ENCODE measurements around the gene PRIM2. TPM values are rescaled to one million over a fixed set of nuclear protein-coding genes. Genes with fewer than 3 reads are reported as not detected.
"Not testable (repeated sequence)": the region's sequence is repeated elsewhere in the genome, so short reads cannot be mapped to it uniquely, and the experiment has no call there.

The PRIM2 gene
- polyA plus RNA-seq, 5 donors = 13.5 to 20.6 (median 17.9) TPM

GRCh38 chr6:57445379-57445778, 127.9 kb downstream of the PRIM2 start:
- not testable (repeated sequence) for DNase-seq

GRCh38 chr6:57445790-57446468, 128.5 kb downstream of the PRIM2 start:
- DNase-seq = not testable (repeated sequence)

- DNase-seq = not testable (repeated sequence)
Observed at GRCh38 chr6:57449496-57450066, 132.2 kb downstream of the PRIM2 start.

GRCh38 chr6:57459781-57460180, 142.4 kb downstream of the PRIM2 start:
- not testable (repeated sequence) for DNase-seq

GRCh38 chr6:57461022-57461421, 143.6 kb downstream of the PRIM2 start:
- DNase-seq = not testable (repeated sequence)

GRCh38 chr6:57463809-57464208, 146.4 kb downstream of the PRIM2 start:
- DNase-seq = not testable (repeated sequence)

GRCh38 chr6:57465968-57466367, 148.5 kb downstream of the PRIM2 start:
- not testable (repeated sequence) for DNase-seq

GRCh38 chr6:57469072-57469471, 151.6 kb downstream of the PRIM2 start:
- no peak for DNase-seq

- DNase-seq = not testable (repeated sequence)
Observed at GRCh38 chr6:57470148-57470547, 152.7 kb downstream of the PRIM2 start.

- DNase-seq = not testable (repeated sequence)
Observed at GRCh38 chr6:57471314-57471864, 154.0 kb downstream of the PRIM2 start.

- DNase-seq = peak; percentile 35 to 38
Observed at GRCh38 chr6:57472861-57473362, 155.5 kb downstream of the PRIM2 start.

- not testable (repeated sequence) for DNase-seq
Observed at GRCh38 chr6:57474862-57475475, 157.5 kb downstream of the PRIM2 start.

- DNase-seq = not testable (repeated sequence)
Observed at GRCh38 chr6:57475656-57476055, 158.2 kb downstream of the PRIM2 start.

GRCh38 chr6:57480194-57480593, 162.8 kb downstream of the PRIM2 start:
- not testable (repeated sequence) for DNase-seq

- not testable (repeated sequence) for DNase-seq
Observed at GRCh38 chr6:57481121-57481520, 163.7 kb downstream of the PRIM2 start.

- not testable (repeated sequence) for DNase-seq
Observed at GRCh38 chr6:57482471-57482870, 165.0 kb downstream of the PRIM2 start.

GRCh38 chr6:57486494-57487081, 169.2 kb downstream of the PRIM2 start:
- not testable (repeated sequence) for DNase-seq

- DNase-seq = not testable (repeated sequence)
Observed at GRCh38 chr6:57488551-57488950, 171.1 kb downstream of the PRIM2 start.

- not testable (repeated sequence) for DNase-seq
Observed at GRCh38 chr6:57489887-57490286, 172.5 kb downstream of the PRIM2 start.

- DNase-seq = not testable (repeated sequence)
Observed at GRCh38 chr6:57491795-57492194, 174.4 kb downstream of the PRIM2 start.

GRCh38 chr6:57496251-57496650, 178.8 kb downstream of the PRIM2 start:
- DNase-seq = not testable (repeated sequence)

All from right lung (tissue), 5 donors.